HCT116 (cell line): ENCODE data around the gene STARD3. TPM values are rescaled to one million over a fixed set of nuclear protein-coding genes. Genes with fewer than 3 reads are reported as not detected.

Experiments used
- ATAC-seq: fragments of 200-7000 bp; cut with Tn5 transposase; 2 replicates; pipeline ENCODE4 v1.9.1; 2020; ENCODE audit warnings: mild to moderate bottlenecking, moderate library complexity
- BruUV-seq: library from RNA; stranded (reverse); fragments of 400-500 nt; replicated peaks from 2 replicates; lab custom pipeline; 2021; lab: Mats Ljungman, UMichigan
- CTCF ChIA-PET: fragments of 300-600 bp; sonication (Branson Sonifier 250); formaldehyde crosslinking; loops from one replicate; lab custom pipeline; 2021; ENCODE audit warnings: antibody characterized with exemption; lab: Charles Lee
- POLR2A ChIA-PET: fragments of 300-600, 350-600 bp; sonication (Branson Sonifier 250); formaldehyde crosslinking; loops from one replicate; lab custom pipeline; 2021; ENCODE audit warnings: antibody characterized with exemption; lab: Charles Lee
- RAD21 ChIA-PET, 2 experiments: fragments of 300-600 bp; sonication (Branson Sonifier 250); formaldehyde crosslinking; loops; one replicate each; lab custom pipeline; 2023; ENCODE audit warnings: low total read pairs in 2 of 2; ENCODE audit not compliant: uncharacterized antibody in 2 of 2, unreplicated experiment in 2 of 2, low non-redundant PET in 1 of 2; lab: Charles Lee
- DNase-seq: peaks from one replicate; pipeline ENCODE4 v3.0.0-alpha.2; 2010; ENCODE audit warnings: low read depth, low spot score
- H2AFZ ChIP-seq: fragments of 200-600 bp; shearing (Covaris generic), sonication (generic); 2 replicates; pipeline ENCODE4 v1.6.1; 2017; ENCODE audit warnings: low read depth, mixed run types, mixed read lengths, antibody characterized with exemption, low read length; ENCODE audit not compliant: poor library complexity, severe bottlenecking
- H3K27ac ChIP-seq: 2 replicates; pipeline ENCODE4 v1.5.1; 2012; ENCODE audit warnings: low read depth, low read length
- H3K27me3 ChIP-seq: fragments of 200-600 bp; sonication (generic); 2 replicates; pipeline ENCODE4 v1.6.1; 2016; ENCODE audit warnings: mixed run types, low read length, mixed read lengths; ENCODE audit not compliant: insufficient read depth
- H3K36me3 ChIP-seq, 2 experiments: fragments of 200-500 bp in 1 of 2; fragments of 200-600 bp in 1 of 2; sonication (Bioruptor generic) in 1 of 2; sonication (generic) in 1 of 2; 2 replicates each; pipeline versions ENCODE4 v1.5.1 to v1.6.1; 2014 to 2016; ENCODE audit warnings: low read length in 2 of 2, inconsistent platforms in 1 of 2, mixed read lengths in 1 of 2, mixed run types in 1 of 2; ENCODE audit not compliant: insufficient read depth in 2 of 2, control insufficient read depth in 1 of 2
- H3K4me1 ChIP-seq, 2 experiments: fragments of 200-600 bp in 1 of 2; sonication (generic) in 1 of 2; 2 replicates each; pipeline versions ENCODE4 v1.5.1 to v1.6.1; 2012 to 2017; ENCODE audit warnings: low read length in 2 of 2, inconsistent platforms in 1 of 2, mild to moderate bottlenecking in 1 of 2, mixed read lengths in 1 of 2, mixed run types in 1 of 2, moderate library complexity in 1 of 2; ENCODE audit not compliant: insufficient read depth in 2 of 2, control insufficient read depth in 1 of 2
- H3K4me2 ChIP-seq: fragments of 200-600 bp; sonication (generic); 2 replicates; pipeline ENCODE4 v1.6.1; 2017; ENCODE audit warnings: mixed run types, low read length, mixed read lengths
- H3K4me3 ChIP-seq, 2 experiments: fragments of 200-600 bp in 1 of 2; sonication (generic) in 1 of 2; replicated peaks in 1 of 2; 2 replicates each; pipeline ENCODE4 v1.5.1; 2011 to 2016; ENCODE audit warnings: low read length in 2 of 2, control low read depth in 1 of 2, low read depth in 1 of 2, mild to moderate bottlenecking in 1 of 2, mixed read lengths in 1 of 2, mixed run types in 1 of 2
- H3K79me2 ChIP-seq: fragments of 200-600 bp; sonication (generic); 2 replicates; pipeline ENCODE4 v1.6.1; 2017; ENCODE audit warnings: mild to moderate bottlenecking, mixed run types, low read length, moderate library complexity, mixed read lengths; ENCODE audit not compliant: insufficient read depth
- H3K9ac ChIP-seq: fragments of 200-600 bp; sonication (generic); 2 replicates; pipeline ENCODE4 v1.6.1; 2016; ENCODE audit warnings: low read length, mixed read lengths
- H3K9me2 ChIP-seq: fragments of 200-600 bp; sonication (generic), shearing (Covaris generic); 2 replicates; pipeline ENCODE4 v1.6.1; 2017; ENCODE audit warnings: mixed run types, mild to moderate bottlenecking, moderate library complexity; ENCODE audit not compliant: insufficient read depth
- H3K9me3 ChIP-seq, 2 experiments: fragments of 200-500 bp in 1 of 2; fragments of 200-600 bp in 1 of 2; sonication (Bioruptor generic) in 1 of 2; sonication (generic) in 1 of 2; 2 replicates each; pipeline ENCODE4 v1.6.1; 2014 to 2017; ENCODE audit warnings: low read length in 2 of 2, mixed read lengths in 2 of 2, inconsistent platforms in 1 of 2, low read depth in 1 of 2, mild to moderate bottlenecking in 1 of 2, mixed run types in 1 of 2, moderate library complexity in 1 of 2; ENCODE audit not compliant: control insufficient read depth in 1 of 2, insufficient read depth in 1 of 2
- H4K20me1 ChIP-seq: fragments of 200-600 bp; sonication (generic), shearing (Covaris generic); 2 replicates; pipeline ENCODE4 v1.6.1; 2017; ENCODE audit warnings: mixed run types, mild to moderate bottlenecking, moderate library complexity; ENCODE audit not compliant: insufficient read depth
- ATF3 ChIP-seq: IDR thresholded peaks from 2 replicates; pipeline ENCODE4 v1.6.1; 2012
- CEBPB ChIP-seq: IDR thresholded peaks from 2 replicates; pipeline ENCODE4 v1.6.1; 2012; ENCODE audit warnings: low read depth
- CTCF ChIP-seq, 3 experiments: fragments of 200-600 bp in 1 of 3; sonication (generic) in 1 of 3; IDR thresholded peaks in 2 of 3; conservative IDR thresholded peaks in 1 of 3; 2 replicates each; pipeline ENCODE4 v1.5.1; 2012 to 2017; ENCODE audit warnings: low read depth in 2 of 3, low read length in 2 of 3, antibody characterized with exemption in 1 of 3, borderline replicate concordance in 1 of 3, control low read depth in 1 of 3, mild to moderate bottlenecking in 1 of 3, mixed read lengths in 1 of 3, mixed run types in 1 of 3, moderate library complexity in 1 of 3; ENCODE audit not compliant: insufficient read depth in 1 of 3
- EGR1 ChIP-seq: IDR thresholded peaks from 2 replicates; pipeline ENCODE4 v1.6.1; 2012; ENCODE audit warnings: low read depth
- ELF1 ChIP-seq: IDR thresholded peaks from 2 replicates; pipeline ENCODE4 v1.6.1; 2012; ENCODE audit warnings: low read depth, borderline replicate concordance
- EZH2phosphoT487 ChIP-seq: fragments of 200-600 bp; IDR thresholded peaks from 2 replicates; pipeline ENCODE4 v1.6.1; 2018; ENCODE audit warnings: antibody characterized with exemption, borderline replicate concordance
- FOSL1 ChIP-seq: IDR thresholded peaks from 2 replicates; pipeline ENCODE4 v1.6.1; 2012; ENCODE audit warnings: low read depth
- JUND ChIP-seq: IDR thresholded peaks from 2 replicates; pipeline ENCODE4 v1.6.1; 2012
- MAX ChIP-seq: IDR thresholded peaks from 2 replicates; pipeline ENCODE4 v1.6.1; 2012
- POLR2AphosphoS5 ChIP-seq: IDR thresholded peaks from 2 replicates; pipeline ENCODE4 v1.6.1; 2011; ENCODE audit warnings: mild to moderate bottlenecking, low read depth, low read length, moderate library complexity
- TCF7L2 ChIP-seq: IDR thresholded peaks from 2 replicates; pipeline ENCODE4 v1.7.0; 2011; ENCODE audit warnings: borderline replicate concordance, inconsistent platforms; ENCODE audit not compliant: insufficient read depth, insufficient read length; ENCODE audit errors: extremely low read depth
- ZBTB33 ChIP-seq: IDR thresholded peaks from 2 replicates; pipeline ENCODE4 v1.6.1; 2011; ENCODE audit warnings: mild to moderate bottlenecking, low read length, moderate library complexity; ENCODE audit not compliant: insufficient replicate concordance; ENCODE audit errors: extremely low read depth
- ZNF274 ChIP-seq: fragments of 200-500 bp; sonication (Bioruptor generic); IDR thresholded peaks from 2 replicates; pipeline ENCODE4 v1.6.1; 2014; ENCODE audit warnings: mild to moderate bottlenecking, low read depth, low read length, inconsistent platforms
- intact Hi-C: fragments of 100-400 bp; cut with micrococcal nuclease; formaldehyde crosslinking; loops from 2 replicates; pipeline ENCODE4 v1.10.0; 2022
- total RNA-seq: library from RNA; stranded (reverse); gene quantifications from one replicate; pipeline ENCODE4 v1.2.1, GENCODE V29; 2021; ENCODE audit not compliant: unreplicated experiment

STARD3 gene
- total RNA-seq, 1 experiment from 2014 or later: 73.9 TPM

- no peaks in the 10 kb centered on the region for H3K36me3 ChIP-seq
- ChIA-PET POLR2A (no interaction called here), CTCF (interaction anchor here (0.6 to 8.4 kb wide), 3 partner anchors 7 to 417 kb away, joined by 4 to 157 read pairs (median 48); no protein-coding TSS in a partner anchor)
- no peak for DNase-seq
- H4K20me1 ChIP-seq: no peaks in the 10 kb centered on the region
- H3K4me3 ChIP-seq: no peak overlapping the region
- BruUV-seq: no TSS peak
- H3K4me2 ChIP-seq: no peak overlapping the region
- H3K9me2 ChIP-seq: no peaks in the 10 kb centered on the region
- peaks cover 7 to 21% of the 10 kb centered on the region in 2 experiments; a peak in 3 of 4 replicates for H3K4me1 ChIP-seq
- H3K9me3 ChIP-seq: no peaks in the 10 kb centered on the region
- H3K27me3 ChIP-seq: no peaks in the 10 kb centered on the region
- intact Hi-C loops: loop anchor here (5.0 kb wide), 3 partner anchors 113 to 417 kb away; partner anchors contain the start of genes GRB7 and PSMD3
- no peak for TF ChIP-seq MAX
- TF ChIP-seq CTCF (IDR thresholded peaks at IDR 0.05 in 2 of 3, conservative IDR thresholded peaks at IDR 0.05 in 1 of 3; ENCODE audit: borderline replicate concordance in 1 of 3, insufficient read depth in 1 of 3, low read depth in 2 of 3, low read length in 2 of 3): no peak
- no peak for TF ChIP-seq CEBPB
- TF ChIP-seq FOSL1: no peak
- TF ChIP-seq ATF3: no peak
- no peak for TF ChIP-seq EGR1
- no peak for TF ChIP-seq TCF7L2
- TF ChIP-seq ZNF274: no peak
- TF ChIP-seq EZH2phosphoT487: no peak
- TF ChIP-seq POLR2AphosphoS5: no peak
- TF ChIP-seq ELF1: no peak
- TF ChIP-seq JUND: no peak
- no peak for TF ChIP-seq ZBTB33
- TF ChIP-seq, all 23 proteins: peak for 0
- no peak overlapping the region for H3K27ac ChIP-seq
- no peak overlapping the region for H2AFZ ChIP-seq
- no peaks in the 10 kb centered on the region for H3K79me2 ChIP-seq
- no peak for ATAC-seq
- H3K9ac ChIP-seq: no peak overlapping the region
- RAD21 ChIA-PET: no interaction called here
Measured at GRCh38 chr17:39624313-39624712, 12.6 kb upstream of the STARD3 start.
